ENCODE results near the gene COX17. TPM values are rescaled to one million over a fixed set of nuclear protein-coding genes. Genes with fewer than 3 reads are reported as not detected.

Gene COX17
- total and polyA plus RNA-seq, 2 experiments from 2014 or later: 56.8 to 146 TPM

DNA sequence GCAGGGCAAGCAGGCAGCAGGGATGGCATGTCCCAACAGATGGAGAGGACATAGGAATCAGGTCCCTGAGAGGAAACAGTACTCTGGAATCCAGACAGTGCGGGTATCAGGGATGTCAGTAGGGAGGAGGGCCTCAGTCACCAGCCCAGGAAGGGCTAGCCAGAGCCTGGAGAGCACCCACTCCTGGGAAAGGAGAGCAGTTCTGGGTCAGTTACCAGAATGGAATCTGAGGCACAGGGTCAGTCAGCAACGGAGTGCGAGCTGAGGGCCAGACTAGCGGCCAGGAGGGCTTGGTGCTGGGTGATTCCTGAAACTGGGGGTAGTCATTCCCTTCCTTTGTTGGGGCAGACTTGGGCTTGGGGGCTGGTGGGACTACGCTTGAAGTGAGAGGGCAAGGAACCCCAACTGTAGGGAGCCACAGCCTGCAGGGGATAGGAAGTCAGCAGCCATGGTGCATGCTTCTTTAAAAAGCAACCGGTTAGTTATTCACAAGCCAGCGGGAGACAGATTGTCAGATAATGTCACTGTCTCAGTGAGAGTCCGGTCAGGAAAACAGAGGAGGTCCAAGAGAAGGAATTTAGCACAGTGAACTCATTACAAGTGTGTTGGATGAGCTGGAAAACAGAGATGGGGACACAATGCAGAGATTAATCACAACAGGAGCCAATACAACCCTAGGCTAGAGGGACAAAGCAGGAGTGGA is 51.6 kb downstream of the COX17 start:
- H3K36me3 ChIP-seq: no peaks in the 10 kb centered on the region
- H3K4me3 ChIP-seq: no peak overlapping the region
- no peak for DNase-seq (ENCODE audit: low read depth in 1 of 2, low spot score in 1 of 2)
- H3K27ac ChIP-seq: peak overlapping the region; percentile 33
- peaks cover 13% of the 10 kb centered on the region for H3K4me1 ChIP-seq (ENCODE audit: low read depth)
- TF ChIP-seq CTCF (IDR thresholded peaks at IDR 0.05; ENCODE audit: low read depth, low read length): no peak
- no peaks in the 10 kb centered on the region for H3K27me3 ChIP-seq
- no peaks in the 10 kb centered on the region for H3K9me3 ChIP-seq (ENCODE audit: low read depth)

DNA sequence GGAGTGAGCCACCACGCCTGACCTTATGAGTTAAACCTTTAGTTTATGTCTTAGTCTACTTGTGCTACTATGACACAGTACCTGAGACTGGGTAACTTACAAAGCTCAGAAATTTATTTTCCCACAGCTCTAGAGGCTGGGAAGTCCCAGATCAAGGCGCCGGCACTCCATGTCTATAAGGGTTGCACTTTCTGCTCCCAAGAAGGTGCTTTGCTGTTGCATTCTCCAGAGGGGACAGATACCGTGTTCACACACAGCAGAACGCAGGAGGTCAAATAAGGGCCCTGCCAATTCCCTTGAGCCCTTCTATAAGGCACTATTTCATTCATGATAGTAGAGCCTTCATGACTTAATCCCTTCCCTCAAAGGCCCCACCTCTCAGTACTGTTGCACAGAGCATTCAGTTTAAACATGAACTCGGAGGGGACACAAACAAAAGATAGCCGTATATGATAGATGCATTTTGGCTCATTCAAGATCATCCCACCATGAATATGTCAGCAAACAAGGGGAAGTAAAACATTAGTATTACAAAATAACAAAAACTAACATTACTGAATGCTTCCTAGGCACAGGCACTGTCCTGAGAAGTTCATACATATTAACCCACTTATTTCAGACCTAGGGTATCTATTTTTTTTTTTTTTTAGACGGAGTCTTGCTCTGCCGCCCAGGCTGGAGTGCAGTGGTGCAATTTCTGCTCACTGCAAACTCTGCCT is 53.0 kb downstream of the COX17 start:
- H3K36me3 ChIP-seq: no peaks in the 10 kb centered on the region
- no peak for DNase-seq (ENCODE audit: low read depth in 1 of 2, low spot score in 1 of 2)
- no peaks in the 10 kb centered on the region for H3K27me3 ChIP-seq
- peaks cover 14% of the 10 kb centered on the region for H3K4me1 ChIP-seq (ENCODE audit: low read depth)
- no peak overlapping the region for H3K4me3 ChIP-seq
- H3K27ac ChIP-seq: no peak overlapping the region
- no peak for TF ChIP-seq CTCF (IDR thresholded peaks at IDR 0.05; ENCODE audit: low read depth, low read length)
- H3K9me3 ChIP-seq (ENCODE audit: low read depth): no peaks in the 10 kb centered on the region

DNA sequence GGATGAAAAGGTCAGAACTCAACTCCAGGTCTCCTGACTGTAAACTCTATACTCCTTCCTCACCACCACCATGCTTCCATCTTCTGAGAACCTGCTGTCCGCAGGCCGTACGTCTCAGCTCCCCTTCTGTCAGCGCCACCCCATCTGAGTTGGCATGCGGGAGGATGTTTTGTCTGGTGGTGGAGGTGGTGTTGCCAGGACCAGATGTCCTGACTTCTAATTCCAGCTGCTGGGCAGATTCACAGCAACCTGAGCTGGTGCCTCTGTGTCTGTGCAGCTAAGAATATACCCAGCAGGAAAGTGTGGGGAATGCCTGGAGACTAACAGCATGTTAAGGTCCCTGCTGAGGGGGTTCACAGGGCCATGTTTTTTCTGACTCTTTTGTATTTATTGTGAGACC is 56.3 kb downstream of the COX17 start:
- Histone ChIP-seq H3K36me3 (no peaks in the 10 kb centered on the region), H3K4me3 (no peak overlapping the region), H3K9me3 (ENCODE audit: low read depth) (no peaks in the 10 kb centered on the region), H3K4me1 (ENCODE audit: low read depth) (peaks cover 12% of the 10 kb centered on the region), H3K27ac (no peak overlapping the region), H3K27me3 (no peaks in the 10 kb centered on the region)
- no peak for TF ChIP-seq CTCF (IDR thresholded peaks at IDR 0.05; ENCODE audit: low read depth, low read length)
- DNase-seq (ENCODE audit: low read depth in 1 of 2, low spot score in 1 of 2): no peak

Other genes starting within 250 kb of the COX17 start
- 42.9 and 48.8 TPM in 2 replicates for gene TMEM39A, start 213.8 kb downstream of the COX17 start, total RNA-seq
- gene TMEM39A, start 213.8 kb downstream of the COX17 start, polyA plus RNA-seq: 21.5 and 25.9 TPM in 2 replicates
- 11.0 and 12.5 TPM in 2 replicates for gene POGLUT1, start 208.4 kb downstream of the COX17 start, total RNA-seq
- 19.2 and 22.1 TPM in 2 replicates for gene POGLUT1, start 208.4 kb downstream of the COX17 start, polyA plus RNA-seq
- 106 and 110 TPM in 2 replicates for gene TIMMDC1, start 178.9 kb downstream of the COX17 start, total RNA-seq
- gene TIMMDC1, start 178.9 kb downstream of the COX17 start, polyA plus RNA-seq: 256 and 308 TPM in 2 replicates
- 0.28 and 0.39 TPM in 2 replicates for gene CD80, start 117.8 kb downstream of the COX17 start, total RNA-seq
- not detected in 2 replicates for gene CD80, start 117.8 kb downstream of the COX17 start, polyA plus RNA-seq
- 2.7 and 3.6 TPM in 2 replicates for gene ADPRH, start 97.9 kb downstream of the COX17 start, total RNA-seq
- 4.8 and 5.6 TPM in 2 replicates for gene ADPRH, start 97.9 kb downstream of the COX17 start, polyA plus RNA-seq
- gene PLA1A, start 79.5 kb downstream of the COX17 start, total RNA-seq: 0.07 TPM in 1 of 2 replicates, not detected in the other
- 0.07 and 0.14 TPM in 2 replicates for gene PLA1A, start 79.5 kb downstream of the COX17 start, polyA plus RNA-seq
- gene POPDC2, start 16.8 kb downstream of the COX17 start, total RNA-seq: 180 and 214 TPM in 2 replicates
- 68.0 and 107 TPM in 2 replicates for gene POPDC2, start 16.8 kb downstream of the COX17 start, polyA plus RNA-seq
- gene CFAP91, start 25.6 kb upstream of the COX17 start, total RNA-seq: 0.53 and 0.92 TPM in 2 replicates
- gene CFAP91, start 25.6 kb upstream of the COX17 start, polyA plus RNA-seq: 1.4 and 3.4 TPM in 2 replicates
- gene NR1I2, start 104.7 kb upstream of the COX17 start, total RNA-seq: 0.06 TPM in 1 of 2 replicates, not detected in the other
- gene NR1I2, start 104.7 kb upstream of the COX17 start, polyA plus RNA-seq: not detected in 2 replicates